Measurements from ENCODE around the gene ZNF536.

Gene ZNF536

DNA sequence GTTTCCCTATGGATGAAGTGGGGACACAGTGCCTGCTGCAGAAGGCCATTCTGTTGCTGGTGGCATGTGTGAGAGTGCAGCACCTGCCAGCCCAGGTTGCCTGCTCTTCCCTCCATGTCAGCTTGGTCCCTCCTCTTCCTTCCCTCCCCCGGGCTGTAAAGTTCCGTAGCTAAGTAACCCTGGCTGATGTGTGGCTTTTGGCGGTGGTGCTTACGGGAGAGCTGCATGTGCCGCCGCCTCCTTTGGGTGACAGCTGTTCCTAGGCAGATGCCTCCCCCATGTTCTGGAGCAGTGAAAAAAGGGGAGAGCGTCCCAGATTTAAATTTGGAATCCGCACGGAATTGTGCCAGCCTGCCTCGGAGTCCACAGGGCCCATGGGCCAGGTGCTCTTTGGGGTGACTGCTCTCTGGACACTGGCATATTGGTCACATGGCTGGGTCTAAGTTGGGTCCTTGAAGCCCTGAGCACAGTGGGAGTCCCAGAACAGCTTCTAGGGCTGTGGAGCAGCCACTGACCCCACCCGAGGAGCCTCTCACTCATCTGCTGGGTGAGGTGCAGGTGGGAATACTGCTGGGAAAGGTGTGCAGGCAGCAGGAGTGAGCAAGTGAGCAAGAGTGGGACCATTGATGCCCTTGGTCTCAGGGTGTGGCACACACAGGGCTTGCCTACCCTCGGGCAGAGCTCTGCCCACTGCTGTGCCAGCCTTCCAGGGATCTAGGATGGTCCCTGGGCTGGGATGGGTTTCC lies 33.1 kb upstream of the ZNF536 start:
- TF ChIP-seq, protein P1, sequence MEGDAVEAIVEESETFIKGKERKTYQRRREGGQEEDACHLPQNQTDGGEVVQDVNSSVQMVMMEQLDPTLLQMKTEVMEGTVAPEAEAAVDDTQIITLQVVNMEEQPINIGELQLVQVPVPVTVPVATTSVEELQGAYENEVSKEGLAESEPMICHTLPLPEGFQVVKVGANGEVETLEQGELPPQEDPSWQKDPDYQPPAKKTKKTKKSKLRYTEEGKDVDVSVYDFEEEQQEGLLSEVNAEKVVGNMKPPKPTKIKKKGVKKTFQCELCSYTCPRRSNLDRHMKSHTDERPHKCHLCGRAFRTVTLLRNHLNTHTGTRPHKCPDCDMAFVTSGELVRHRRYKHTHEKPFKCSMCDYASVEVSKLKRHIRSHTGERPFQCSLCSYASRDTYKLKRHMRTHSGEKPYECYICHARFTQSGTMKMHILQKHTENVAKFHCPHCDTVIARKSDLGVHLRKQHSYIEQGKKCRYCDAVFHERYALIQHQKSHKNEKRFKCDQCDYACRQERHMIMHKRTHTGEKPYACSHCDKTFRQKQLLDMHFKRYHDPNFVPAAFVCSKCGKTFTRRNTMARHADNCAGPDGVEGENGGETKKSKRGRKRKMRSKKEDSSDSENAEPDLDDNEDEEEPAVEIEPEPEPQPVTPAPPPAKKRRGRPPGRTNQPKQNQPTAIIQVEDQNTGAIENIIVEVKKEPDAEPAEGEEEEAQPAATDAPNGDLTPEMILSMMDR (IDR thresholded peaks at IDR 0.05): no peak
- Mint-ChIP-seq H3K9me3 (no peaks in the 10 kb centered on the region), H3K4me1 (peaks cover 14% of the 10 kb centered on the region)

DNA sequence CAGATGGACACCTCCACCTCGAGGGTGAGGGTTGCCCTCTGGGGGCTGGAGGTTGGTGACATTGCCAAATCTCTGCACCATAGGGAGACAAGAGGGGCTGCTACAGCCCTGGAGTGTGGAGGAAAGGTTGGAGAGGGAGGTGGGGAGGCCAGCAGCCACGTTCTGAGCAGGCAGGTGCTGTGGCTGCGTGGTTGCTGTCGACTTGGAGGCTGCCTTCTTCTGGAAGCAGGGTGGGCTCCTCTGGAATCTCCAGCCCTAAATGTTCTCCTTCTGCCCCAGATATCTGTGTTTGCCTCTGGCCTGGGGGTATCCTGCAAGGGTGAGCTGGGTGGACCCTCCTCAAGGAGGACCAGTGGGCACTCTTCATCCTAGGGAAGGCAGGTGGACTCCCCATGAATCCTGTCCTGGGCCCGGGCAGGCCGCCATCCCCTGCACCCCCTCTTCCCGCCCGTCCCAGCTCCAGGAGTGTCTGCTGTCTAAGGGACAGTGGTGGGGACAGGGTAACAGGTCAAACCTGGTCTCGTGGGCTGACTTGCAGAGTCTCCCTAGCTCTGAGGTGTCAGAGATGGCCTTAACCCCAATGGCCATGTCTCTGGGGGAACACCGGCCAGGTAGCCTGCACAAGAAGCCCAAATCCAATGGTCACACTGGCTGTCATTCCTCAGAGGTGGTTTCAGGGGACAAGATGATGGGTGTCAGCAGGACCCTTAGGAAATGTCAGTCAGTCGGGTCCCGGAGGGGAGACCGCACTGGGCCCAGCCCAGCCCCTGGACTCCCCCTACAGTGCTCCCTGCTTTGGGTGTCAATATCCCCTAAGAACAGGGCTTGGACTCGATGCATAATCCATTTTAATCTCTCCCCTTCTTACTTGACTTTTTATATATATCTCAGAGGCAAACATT lies 32.3 kb upstream of the ZNF536 start:
- no peaks in the 10 kb centered on the region for H3K9me3 Mint-ChIP-seq
- no peak for DNase-seq
- H3K27me3 Mint-ChIP-seq (ENCODE audit: low read depth, poor library complexity): peaks cover 24% of the 10 kb centered on the region

More for the DNA sequence above, 33.1 kb upstream of the ZNF536 start:
- DNase-seq: no peak
- no peak overlapping the region for H3K4me3 Mint-ChIP-seq
- no peak overlapping the region for H3K27ac Mint-ChIP-seq
- no peaks in the 10 kb centered on the region for H3K36me3 Mint-ChIP-seq (ENCODE audit: low read depth)
- H3K27me3 Mint-ChIP-seq (ENCODE audit: low read depth, poor library complexity): peaks cover 24% of the 10 kb centered on the region

DNA sequence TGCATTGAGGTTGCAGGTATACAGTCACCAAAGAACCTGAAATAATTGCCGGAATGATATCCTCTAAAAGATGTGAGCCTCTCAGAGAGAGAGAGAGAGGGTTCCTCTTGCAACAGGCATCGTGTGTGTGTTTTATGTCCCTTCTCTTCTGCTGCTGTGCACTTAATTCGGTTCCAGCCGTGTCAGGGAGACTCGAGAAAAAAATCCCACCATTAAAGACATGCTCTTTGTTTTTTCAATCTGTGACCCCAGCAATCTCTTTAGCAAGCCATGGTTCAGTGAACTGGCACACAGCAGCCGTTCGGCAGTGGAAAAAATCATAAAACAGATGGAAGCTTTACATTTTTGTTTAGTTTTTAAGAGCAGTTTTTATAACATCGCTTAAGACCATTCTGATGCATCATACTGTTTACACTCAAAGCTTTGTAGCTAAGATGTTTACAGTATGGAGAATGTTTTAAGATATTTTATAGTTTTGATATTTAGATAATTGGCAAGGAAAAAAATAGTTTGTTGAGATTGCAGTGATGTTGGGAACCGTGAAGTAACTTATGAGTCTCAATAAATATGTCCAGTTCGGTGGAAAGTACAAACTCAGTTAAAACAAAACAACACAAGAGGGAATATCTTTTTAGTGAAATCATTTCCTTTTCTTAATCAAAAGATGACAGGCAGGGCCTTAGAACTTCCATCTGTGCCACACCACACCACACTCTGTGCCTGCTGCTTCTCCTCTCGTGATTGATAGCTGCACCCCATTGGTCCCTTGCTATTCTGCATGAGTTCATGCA lies 31.2 kb upstream of the ZNF536 start:
- H3K27me3 Mint-ChIP-seq (ENCODE audit: low read depth, poor library complexity): peaks cover 16% of the 10 kb centered on the region
- no peaks in the 10 kb centered on the region for H3K36me3 Mint-ChIP-seq (ENCODE audit: low read depth)
- TF ChIP-seq, protein P1 (IDR thresholded peaks at IDR 0.05): no peak
- no peak overlapping the region for H3K27ac Mint-ChIP-seq
- no peaks in the 10 kb centered on the region for H3K9me3 Mint-ChIP-seq
- H3K4me3 Mint-ChIP-seq: no peak overlapping the region
- peaks cover 14% of the 10 kb centered on the region for H3K4me1 Mint-ChIP-seq
- DNase-seq: no peak

More for the DNA sequence above, 32.3 kb upstream of the ZNF536 start:
- no peak overlapping the region for H3K27ac Mint-ChIP-seq
- TF ChIP-seq, protein P1 (IDR thresholded peaks at IDR 0.05): no peak
- H3K36me3 Mint-ChIP-seq (ENCODE audit: low read depth): no peaks in the 10 kb centered on the region
- peaks cover 14% of the 10 kb centered on the region for H3K4me1 Mint-ChIP-seq
- H3K4me3 Mint-ChIP-seq: no peak overlapping the region

DNA sequence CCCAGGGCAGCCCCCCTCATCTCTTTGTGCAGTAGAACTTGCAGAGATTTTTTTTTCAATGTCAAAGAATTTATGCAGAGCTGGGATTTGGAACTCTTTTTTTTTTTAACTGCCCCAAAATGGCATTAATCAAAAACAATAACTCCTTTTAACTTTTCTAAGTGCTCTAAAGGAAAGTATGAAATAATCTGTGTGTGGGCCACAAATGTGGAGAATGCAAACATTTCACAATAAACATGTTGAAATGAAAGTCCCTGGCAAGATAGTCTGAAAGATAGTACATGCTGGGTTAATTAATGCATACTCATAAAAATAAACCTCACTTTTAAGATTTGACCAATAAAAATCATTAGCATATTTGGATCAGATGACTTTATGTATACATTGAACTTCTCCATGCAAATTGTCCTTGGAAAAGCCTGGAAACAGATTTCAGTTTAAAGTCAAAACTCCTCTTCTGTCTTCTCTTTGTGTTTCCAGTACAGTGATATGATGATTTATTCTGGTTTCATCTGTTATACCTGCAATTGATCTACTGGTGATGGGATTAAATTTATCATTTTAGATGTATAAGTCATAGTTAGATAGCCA lies 30.5 kb upstream of the ZNF536 start:
- Mint-ChIP-seq H3K4me3 (no peak overlapping the region), H3K9me3 (no peaks in the 10 kb centered on the region), H3K27ac (no peak overlapping the region), H3K36me3 (ENCODE audit: low read depth) (no peaks in the 10 kb centered on the region), H3K4me1 (peaks cover 14% of the 10 kb centered on the region), H3K27me3 (ENCODE audit: low read depth, poor library complexity) (peaks cover 9% of the 10 kb centered on the region)
- TF ChIP-seq, protein P1 (IDR thresholded peaks at IDR 0.05): no peak
- no peak for DNase-seq

DNA sequence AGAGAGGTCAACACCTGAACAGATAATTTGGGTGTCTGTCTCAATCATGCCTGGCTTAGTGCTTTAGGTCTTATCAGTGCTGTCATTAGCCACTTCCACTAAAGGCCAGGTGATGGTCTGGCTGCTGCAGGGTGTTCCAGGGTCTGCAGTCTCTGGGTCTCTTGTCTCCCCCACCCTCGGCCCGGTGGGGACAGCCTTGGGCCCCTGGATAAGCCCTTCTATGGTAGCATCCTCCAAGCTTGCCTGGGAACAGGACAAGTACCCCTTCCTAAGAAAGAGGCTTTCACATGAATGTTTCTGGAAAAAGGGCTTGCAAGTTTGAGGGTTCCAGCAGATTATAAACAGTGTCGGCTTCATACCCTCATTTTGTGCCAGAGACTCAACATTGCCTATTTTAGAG lies 29.3 kb upstream of the ZNF536 start:
- Mint-ChIP-seq H3K27ac (no peak overlapping the region), H3K4me3 (no peak overlapping the region), H3K27me3 (ENCODE audit: low read depth, poor library complexity) (peaks cover 15% of the 10 kb centered on the region), H3K36me3 (ENCODE audit: low read depth) (no peaks in the 10 kb centered on the region), H3K9me3 (no peaks in the 10 kb centered on the region), H3K4me1 (peaks cover 14% of the 10 kb centered on the region)
- TF ChIP-seq, protein P1 (IDR thresholded peaks at IDR 0.05): no peak
- DNase-seq: no peak

Data from nephron progenitor cell (in vitro differentiated cells).